Measurements from ENCODE around the gene LGALS9C. TPM values are rescaled to one million over a fixed set of nuclear protein-coding genes. Genes with fewer than 3 reads are reported as not detected.
A peak's percentile ranks its signal among the peaks of the same experiment; 100 is the strongest.
"Not testable (repeated sequence)": the region's sequence is repeated elsewhere in the genome, so short reads cannot be mapped to it uniquely, and the experiment has no call there.

The LGALS9C gene
- total RNA-seq: under 1 TPM in 1 of 2 donors, not detected in 1; 0.18 TPM

- H3K9me3 ChIP-seq; H3K36me3 ChIP-seq; H3K4me1 ChIP-seq (replicated peaks); H3K27ac ChIP-seq; H3K4me3 ChIP-seq; DNase-seq (ENCODE audit: low spot score); H3K27me3 ChIP-seq (replicated peaks; ENCODE audit: insufficient read depth); intact Hi-C loops (cut with DNase I): not testable (repeated sequence)
- 80% methylated on average over 6 of the region's 9 CpGs for WGBS
These were observed at the start of gene LGALS9C for GRCh38 chr17:18476508-18477308. Gene LGALS9C, plus strand, starts transcription at chr17:18476789. Its CDS starts 66 bp downstream, at chr17:18476855.

DNA sequence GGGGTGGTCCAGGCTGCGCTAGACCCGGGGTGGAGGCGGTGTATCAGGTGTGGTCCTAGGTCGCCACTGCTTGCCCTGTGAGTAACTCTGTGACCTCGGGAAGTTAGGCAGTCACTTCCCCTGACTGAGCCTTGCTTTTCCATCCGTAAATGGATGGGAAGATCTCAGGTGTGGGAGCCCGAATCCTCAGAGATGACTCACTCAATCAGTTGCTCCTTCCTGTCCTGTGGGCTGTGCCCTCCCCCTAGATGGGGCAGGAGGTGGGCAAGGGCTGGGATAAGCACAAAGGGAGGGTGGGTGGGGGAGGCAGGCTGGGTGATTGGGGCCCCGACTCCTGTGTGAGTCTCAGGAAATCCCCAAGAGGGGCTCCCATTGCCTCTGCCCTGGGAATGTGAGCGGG is 44.4 kb upstream of the LGALS9C start:
- H3K36me3 ChIP-seq; intact Hi-C loops (cut with DNase I); H3K27ac ChIP-seq; H3K9me3 ChIP-seq; H3K4me3 ChIP-seq; DNase-seq (ENCODE audit: low spot score); H3K27me3 ChIP-seq (replicated peaks; ENCODE audit: insufficient read depth); H3K4me1 ChIP-seq (replicated peaks): not testable (repeated sequence)
- no CpG with 5 or more reads among the region's 9 CpGs for WGBS

GRCh38 chr17:18439465-18439870 is 37.1 kb upstream of the LGALS9C start:
- H3K4me1 ChIP-seq (replicated peaks); H3K9me3 ChIP-seq; H3K27me3 ChIP-seq (replicated peaks; ENCODE audit: insufficient read depth); H3K27ac ChIP-seq; intact Hi-C loops (cut with DNase I); H3K4me3 ChIP-seq; DNase-seq (ENCODE audit: low spot score); H3K36me3 ChIP-seq: not testable (repeated sequence)
- WGBS: no CpG with 5 or more reads among the region's 9 CpGs

GRCh38 chr17:18442093-18442492 is 34.5 kb upstream of the LGALS9C start:
- intact Hi-C loops (cut with DNase I); H3K27me3 ChIP-seq (replicated peaks; ENCODE audit: insufficient read depth): not testable (repeated sequence)

GRCh38 chr17:18442532-18442931 is 34.1 kb upstream of the LGALS9C start:
- intact Hi-C loops (cut with DNase I); H3K27me3 ChIP-seq (replicated peaks; ENCODE audit: insufficient read depth); H3K4me3 ChIP-seq; DNase-seq (ENCODE audit: low spot score); H3K36me3 ChIP-seq; H3K9me3 ChIP-seq; H3K4me1 ChIP-seq (replicated peaks); H3K27ac ChIP-seq: not testable (repeated sequence)
- WGBS: no CpG with 5 or more reads among the region's 4 CpGs

More at GRCh38 chr17:18442093-18442492, 34.5 kb upstream of the LGALS9C start:
- H3K4me3 ChIP-seq; H3K36me3 ChIP-seq; H3K9me3 ChIP-seq; H3K27ac ChIP-seq; H3K4me1 ChIP-seq (replicated peaks): not testable (repeated sequence)
- DNase-seq (ENCODE audit: low spot score): peak; percentile 16
- no CpG with 5 or more reads among the region's 9 CpGs for WGBS

DNA sequence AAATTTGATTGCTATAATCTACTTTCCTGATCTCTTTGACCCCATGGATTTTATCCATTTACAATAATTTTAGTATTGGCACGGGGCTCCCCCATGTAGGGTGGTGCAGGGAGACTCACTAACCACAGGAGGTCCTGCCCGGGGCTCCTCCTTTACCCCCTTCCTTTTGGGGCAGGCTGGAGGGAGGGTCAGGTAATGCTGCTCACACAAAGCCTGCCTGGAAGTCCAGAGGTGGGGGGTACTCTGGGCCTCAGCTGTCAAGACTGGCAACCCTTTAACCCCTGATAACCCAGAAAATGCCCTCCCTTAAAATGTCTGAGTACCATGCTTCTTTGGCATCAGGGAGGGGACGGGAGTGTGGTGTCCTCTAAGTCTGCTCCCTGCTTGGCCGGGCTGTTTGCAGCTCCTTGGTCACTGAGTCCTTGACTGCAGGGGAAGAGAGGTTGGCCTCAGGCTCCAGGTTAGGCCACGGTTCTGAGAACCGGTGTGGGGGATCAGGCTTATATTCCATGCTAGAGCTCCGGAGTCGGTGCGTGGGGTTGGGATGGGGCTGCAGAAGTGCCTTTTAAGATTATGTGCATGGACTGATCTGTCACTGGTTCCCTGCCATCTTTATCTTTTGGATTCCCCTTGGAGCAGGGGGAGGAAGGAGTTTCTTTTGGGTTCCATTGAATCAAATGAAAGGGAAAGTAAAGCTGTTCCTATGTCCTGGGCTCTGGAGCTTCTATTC is 28.9 kb upstream of the LGALS9C start:
- H3K9me3 ChIP-seq; intact Hi-C loops (cut with DNase I); DNase-seq (ENCODE audit: low spot score); H3K4me1 ChIP-seq (replicated peaks); H3K27me3 ChIP-seq (replicated peaks; ENCODE audit: insufficient read depth); H3K27ac ChIP-seq; H3K4me3 ChIP-seq; H3K36me3 ChIP-seq: not testable (repeated sequence)
- WGBS: no CpG with 5 or more reads among the region's 9 CpGs

- H3K4me1 ChIP-seq (replicated peaks); H3K27me3 ChIP-seq (replicated peaks; ENCODE audit: insufficient read depth); H3K4me3 ChIP-seq; H3K27ac ChIP-seq; H3K9me3 ChIP-seq; H3K36me3 ChIP-seq; DNase-seq (ENCODE audit: low spot score); intact Hi-C loops (cut with DNase I): not testable (repeated sequence)
- no CpG with 5 or more reads among the region's 2 CpGs for WGBS
These were observed 28.3 kb upstream of the LGALS9C start for GRCh38 chr17:18448311-18448710.

- WGBS: 77% methylated on average over 3 of the region's 7 CpGs
These were observed 26.8 kb upstream of the LGALS9C start for GRCh38 chr17:18449833-18450232.

DNA sequence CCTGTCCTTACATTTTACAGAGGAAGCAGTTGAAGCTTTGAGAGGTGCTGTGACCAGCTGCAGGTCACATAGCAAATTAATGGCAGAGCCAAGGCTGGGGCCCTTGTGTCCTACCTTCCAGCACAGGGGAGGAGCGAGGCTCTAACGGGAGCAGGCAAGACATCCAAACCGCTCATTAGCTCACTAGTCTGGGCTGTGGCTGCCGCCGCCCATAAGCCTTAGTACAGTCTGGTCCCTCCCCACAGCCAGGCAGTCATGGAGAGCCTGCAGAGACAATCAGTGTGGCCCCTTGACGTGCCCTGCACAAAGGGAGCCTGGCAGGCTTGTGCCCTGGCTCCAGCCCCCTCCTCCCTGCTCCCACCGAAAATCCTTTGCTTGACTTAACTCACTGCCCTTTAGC is 25.6 kb upstream of the LGALS9C start:
- DNase-seq (ENCODE audit: low spot score); H3K27me3 ChIP-seq (replicated peaks; ENCODE audit: insufficient read depth); H3K4me1 ChIP-seq (replicated peaks); H3K4me3 ChIP-seq; H3K36me3 ChIP-seq; H3K9me3 ChIP-seq; intact Hi-C loops (cut with DNase I); H3K27ac ChIP-seq: not testable (repeated sequence)
- WGBS: no CpG with 5 or more reads among the region's 7 CpGs

More at GRCh38 chr17:18449833-18450232, 26.8 kb upstream of the LGALS9C start:
- H3K9me3 ChIP-seq; H3K36me3 ChIP-seq; intact Hi-C loops (cut with DNase I); H3K27ac ChIP-seq; H3K4me3 ChIP-seq; H3K4me1 ChIP-seq (replicated peaks); H3K27me3 ChIP-seq (replicated peaks; ENCODE audit: insufficient read depth); DNase-seq (ENCODE audit: low spot score): not testable (repeated sequence)

- H3K9me3 ChIP-seq; intact Hi-C loops (cut with DNase I); H3K36me3 ChIP-seq; DNase-seq (ENCODE audit: low spot score); H3K27ac ChIP-seq; H3K4me1 ChIP-seq (replicated peaks); H3K27me3 ChIP-seq (replicated peaks; ENCODE audit: insufficient read depth); H3K4me3 ChIP-seq: not testable (repeated sequence)
- WGBS: 79% methylated on average over 3 of the region's 5 CpGs
These were observed 24.6 kb upstream of the LGALS9C start for GRCh38 chr17:18451969-18452368.

DNA sequence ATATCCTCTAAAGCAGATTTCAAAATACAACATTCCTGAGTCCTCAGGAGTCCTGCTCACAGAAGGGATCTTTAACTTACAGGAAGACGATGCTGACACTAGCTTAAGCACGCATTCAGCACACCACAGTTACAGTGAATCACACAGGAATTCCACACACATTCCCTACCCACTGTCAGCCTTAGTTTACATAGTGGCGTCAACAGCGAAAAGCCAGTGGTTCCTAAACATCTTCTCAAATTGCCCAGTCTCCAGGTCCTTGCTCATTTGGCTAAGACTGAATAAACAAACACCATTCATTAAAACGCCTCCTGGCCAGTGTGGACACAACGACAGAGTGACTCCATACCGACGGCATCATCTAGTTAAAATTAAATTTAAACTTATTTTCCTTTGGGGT is 17.6 kb upstream of the LGALS9C start:
- H3K36me3 ChIP-seq; H3K27ac ChIP-seq; DNase-seq (ENCODE audit: low spot score); H3K9me3 ChIP-seq; H3K4me3 ChIP-seq; intact Hi-C loops (cut with DNase I); H3K4me1 ChIP-seq (replicated peaks); H3K27me3 ChIP-seq (replicated peaks; ENCODE audit: insufficient read depth): not testable (repeated sequence)
- WGBS: 40% methylated on average over 8 of the region's 8 CpGs

- 85% methylated on average over 8 of the region's 11 CpGs for WGBS
- H3K4me3 ChIP-seq; H3K27me3 ChIP-seq (replicated peaks; ENCODE audit: insufficient read depth); H3K9me3 ChIP-seq; intact Hi-C loops (cut with DNase I); H3K36me3 ChIP-seq; H3K4me1 ChIP-seq (replicated peaks); H3K27ac ChIP-seq; DNase-seq (ENCODE audit: low spot score): not testable (repeated sequence)
These were observed 12.6 kb upstream of the LGALS9C start for GRCh38 chr17:18463831-18464502.

Data from prostate gland (tissue), 2 donors.